Measurements from ENCODE around the gene DLGAP1. TPM values are rescaled to one million over a fixed set of nuclear protein-coding genes. Genes with fewer than 3 reads are reported as not detected.

The DLGAP1 gene
- total and polyA plus RNA-seq, 9 donors: 2.0 to 42.7 (median 3.8) TPM

- intact Hi-C loops (cut with DNase I): no loop called here
- no peak overlapping the region for H3K4me3 ChIP-seq
- H3K27ac ChIP-seq: no peak overlapping the region
- no peaks in the 10 kb centered on the region for H3K4me1 ChIP-seq (ENCODE audit: insufficient read depth)
- H3K36me3 ChIP-seq: no peaks in the 10 kb centered on the region
- no peak for DNase-seq
- H3K9me3 ChIP-seq: no peaks in the 10 kb centered on the region
- H3K27me3 ChIP-seq: no peaks in the 10 kb centered on the region
- WGBS, 3 donors: 74 to 83% (median 79%) methylated on average over 2 of the region's 2 CpGs
- TF ChIP-seq EP300 (IDR thresholded peaks at IDR 0.05): no peak
- no peak for TF ChIP-seq CTCF (IDR thresholded peaks at IDR 0.05)
- TF ChIP-seq POLR2A (IDR thresholded peaks at IDR 0.05): no peak
These were observed 104.1 kb downstream of the DLGAP1 start for GRCh38 chr18:4351005-4351404.

DNA sequence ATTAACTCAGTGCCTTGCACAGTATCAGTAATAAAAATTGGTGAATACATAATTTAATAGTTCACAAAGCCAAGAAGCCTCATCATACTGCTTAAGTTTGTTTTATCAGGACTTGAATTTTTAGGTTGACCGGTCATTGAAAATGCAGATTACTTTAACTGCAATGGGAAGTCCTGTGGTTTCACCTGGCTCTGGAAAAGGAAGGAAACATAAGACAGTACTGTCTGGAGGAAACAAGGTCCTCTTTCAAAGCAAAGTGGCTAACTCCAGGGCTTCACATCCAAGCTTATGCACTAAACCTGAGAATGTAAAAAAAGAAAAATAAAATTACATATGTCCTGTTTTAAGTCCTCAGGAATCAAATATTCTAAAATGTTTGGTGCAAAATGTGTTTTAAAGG is 119.7 kb downstream of the DLGAP1 start:
- intact Hi-C loops (cut with DNase I): no loop called here
- no peaks in the 10 kb centered on the region for H3K9me3 ChIP-seq
- no peak for DNase-seq
- no peaks in the 10 kb centered on the region for H3K36me3 ChIP-seq
- H3K4me1 ChIP-seq (ENCODE audit: insufficient read depth): no peaks in the 10 kb centered on the region
- no peak overlapping the region for H3K4me3 ChIP-seq
- H3K27me3 ChIP-seq: no peaks in the 10 kb centered on the region
- WGBS, 3 donors: 73 to 97% (median 94%) methylated on average over 1 of the region's 1 CpG
- no peak overlapping the region for H3K27ac ChIP-seq
- TF ChIP-seq CTCF (IDR thresholded peaks at IDR 0.05) (no peak), EP300 (IDR thresholded peaks at IDR 0.05) (no peak), POLR2A (IDR thresholded peaks at IDR 0.05) (no peak)

DNA sequence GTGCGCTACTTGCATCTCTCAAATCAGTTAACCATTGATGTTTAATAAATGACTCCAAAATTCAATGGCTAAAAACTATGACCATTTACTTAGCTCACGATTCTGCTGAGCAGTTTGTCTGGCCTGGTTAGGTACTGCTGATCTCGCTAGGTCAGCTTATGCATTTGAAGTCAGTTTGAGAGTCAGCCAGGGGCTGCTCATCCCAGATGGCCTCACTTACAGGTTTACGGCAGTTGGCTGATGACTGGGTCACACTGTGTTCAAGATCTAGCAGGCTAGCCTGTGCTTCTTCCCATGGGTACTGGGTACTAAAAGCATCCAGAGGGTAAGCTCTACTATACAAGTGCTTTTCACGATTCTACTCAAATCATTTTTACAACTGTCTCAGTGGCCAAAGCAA is 122.1 kb downstream of the DLGAP1 start:
- 88 to 91% (median 89%) methylated on average over 5 of the region's 5 CpGs for WGBS, 3 donors
- intact Hi-C loops (cut with DNase I): no loop called here
- Histone ChIP-seq H3K36me3 (no peaks in the 10 kb centered on the region), H3K4me3 (no peak overlapping the region), H3K4me1 (ENCODE audit: insufficient read depth) (no peaks in the 10 kb centered on the region), H3K9me3 (no peaks in the 10 kb centered on the region), H3K27me3 (no peaks in the 10 kb centered on the region), H3K27ac (no peak overlapping the region)
- no peak for DNase-seq
- TF ChIP-seq POLR2A (IDR thresholded peaks at IDR 0.05): no peak
- TF ChIP-seq EP300 (IDR thresholded peaks at IDR 0.05): no peak
- TF ChIP-seq CTCF (IDR thresholded peaks at IDR 0.05): no peak

DNA sequence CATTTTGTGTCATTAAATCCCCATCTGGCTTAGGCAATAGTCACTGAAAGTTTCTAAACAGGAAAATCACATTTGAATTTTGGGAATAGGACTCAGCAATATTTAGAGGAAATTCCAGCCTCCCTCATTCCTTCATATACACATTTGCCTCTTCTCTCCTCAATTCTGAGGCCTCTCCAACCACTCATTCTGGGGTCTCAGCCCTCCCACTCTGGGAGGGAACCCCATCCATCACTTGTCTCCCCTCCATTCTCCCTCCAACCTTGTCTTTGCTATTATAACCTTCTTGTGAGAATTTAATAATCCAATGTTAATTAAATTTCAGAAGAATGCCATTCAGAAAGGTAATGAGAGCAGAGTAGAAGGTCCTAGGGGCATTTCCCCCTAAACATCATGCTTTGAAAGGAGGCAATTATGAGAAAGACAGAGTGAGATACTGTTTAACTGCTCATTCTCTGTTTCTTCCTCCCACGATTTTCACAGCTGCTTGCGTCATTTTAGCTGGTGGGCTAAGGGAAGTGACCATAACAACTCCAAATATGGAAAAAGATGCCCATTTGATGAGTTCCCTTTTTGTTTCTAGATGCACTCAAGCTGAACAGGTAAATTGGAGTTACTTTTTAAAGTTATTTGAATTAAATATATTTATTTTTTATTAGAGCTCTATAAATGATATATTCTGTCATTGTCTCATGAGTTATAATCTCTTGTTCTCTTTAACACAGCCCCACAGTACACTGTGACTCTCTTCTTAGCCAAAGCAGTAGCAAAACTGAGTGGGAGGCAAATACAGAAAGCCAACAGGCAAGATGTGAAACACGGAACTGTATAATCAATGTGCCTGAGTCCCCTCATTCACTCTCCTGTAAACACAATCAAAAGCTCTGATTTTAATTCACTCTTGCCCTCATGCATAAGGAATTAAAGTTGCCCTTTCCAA is 135.1 kb downstream of the DLGAP1 start:
- Histone ChIP-seq H3K27me3 (no peaks in the 10 kb centered on the region), H3K4me1 (ENCODE audit: insufficient read depth) (no peaks in the 10 kb centered on the region), H3K4me3 (no peak overlapping the region), H3K27ac (no peak overlapping the region), H3K9me3 (no peaks in the 10 kb centered on the region), H3K36me3 (no peaks in the 10 kb centered on the region)
- intact Hi-C loops (cut with DNase I): no loop called here
- WGBS, 3 donors: 9 to 21% (median 21%) methylated on average over 3 of the region's 3 CpGs
- TF ChIP-seq POLR2A (IDR thresholded peaks at IDR 0.05) (no peak), CTCF (IDR thresholded peaks at IDR 0.05) (no peak), EP300 (IDR thresholded peaks at IDR 0.05) (no peak)
- no peak for DNase-seq
